HEK293T (cell line): ENCODE results near the gene ZCWPW1.

Experiments used
- BHLHE40 ChIP-seq: fragments of 450-650 bp; IDR thresholded peaks from 2 replicates; pipeline ENCODE4 v1.6.1; 2016; ENCODE audit warnings: mild to moderate bottlenecking, moderate library complexity, borderline replicate concordance
- ELF4 ChIP-seq: fragments of 450-650 bp; IDR thresholded peaks from 2 replicates; pipeline ENCODE4 v1.6.1; 2017; ENCODE audit warnings: antibody characterized with exemption
- FOXA1 ChIP-seq: fragments of 450-650 bp; IDR thresholded peaks from 2 replicates; pipeline ENCODE4 v1.6.1; 2016; ENCODE audit warnings: mild to moderate bottlenecking
- FOXK2 ChIP-seq: fragments of 450-650 bp; IDR thresholded peaks from 2 replicates; pipeline ENCODE4 v1.6.1; 2016; ENCODE audit warnings: mild to moderate bottlenecking
- FOXM1 ChIP-seq: fragments of 450-650 bp; IDR thresholded peaks from 2 replicates; pipeline ENCODE4 v1.6.1; 2017; ENCODE audit warnings: mild to moderate bottlenecking, borderline replicate concordance
- HDGF ChIP-seq: fragments of 450-650 bp; IDR thresholded peaks from 2 replicates; pipeline ENCODE4 v1.6.1; 2017; ENCODE audit warnings: antibody characterized with exemption, borderline replicate concordance
- L3MBTL2 ChIP-seq: fragments of 450-650 bp; conservative IDR thresholded peaks from 2 replicates; pipeline ENCODE4 v1.6.1; 2016; ENCODE audit warnings: mild to moderate bottlenecking
- LEF1 ChIP-seq: fragments of 450-650 bp; IDR thresholded peaks from 2 replicates; pipeline ENCODE4 v1.6.1; 2017; ENCODE audit warnings: mild to moderate bottlenecking, borderline replicate concordance
- SP1 ChIP-seq: fragments of 450-650 bp; IDR thresholded peaks from 2 replicates; pipeline ENCODE4 v1.6.1; 2017
- SUZ12 ChIP-seq: fragments of 450-650 bp; IDR thresholded peaks from 2 replicates; pipeline ENCODE4 v1.6.1; 2016; ENCODE audit warnings: mild to moderate bottlenecking
- TARDBP ChIP-seq: fragments of 450-650 bp; IDR thresholded peaks from 2 replicates; pipeline ENCODE4 v1.6.1; 2016
- ZNF384 ChIP-seq: fragments of 450-650 bp; IDR thresholded peaks from 2 replicates; pipeline ENCODE4 v1.6.1; 2016

DNA sequence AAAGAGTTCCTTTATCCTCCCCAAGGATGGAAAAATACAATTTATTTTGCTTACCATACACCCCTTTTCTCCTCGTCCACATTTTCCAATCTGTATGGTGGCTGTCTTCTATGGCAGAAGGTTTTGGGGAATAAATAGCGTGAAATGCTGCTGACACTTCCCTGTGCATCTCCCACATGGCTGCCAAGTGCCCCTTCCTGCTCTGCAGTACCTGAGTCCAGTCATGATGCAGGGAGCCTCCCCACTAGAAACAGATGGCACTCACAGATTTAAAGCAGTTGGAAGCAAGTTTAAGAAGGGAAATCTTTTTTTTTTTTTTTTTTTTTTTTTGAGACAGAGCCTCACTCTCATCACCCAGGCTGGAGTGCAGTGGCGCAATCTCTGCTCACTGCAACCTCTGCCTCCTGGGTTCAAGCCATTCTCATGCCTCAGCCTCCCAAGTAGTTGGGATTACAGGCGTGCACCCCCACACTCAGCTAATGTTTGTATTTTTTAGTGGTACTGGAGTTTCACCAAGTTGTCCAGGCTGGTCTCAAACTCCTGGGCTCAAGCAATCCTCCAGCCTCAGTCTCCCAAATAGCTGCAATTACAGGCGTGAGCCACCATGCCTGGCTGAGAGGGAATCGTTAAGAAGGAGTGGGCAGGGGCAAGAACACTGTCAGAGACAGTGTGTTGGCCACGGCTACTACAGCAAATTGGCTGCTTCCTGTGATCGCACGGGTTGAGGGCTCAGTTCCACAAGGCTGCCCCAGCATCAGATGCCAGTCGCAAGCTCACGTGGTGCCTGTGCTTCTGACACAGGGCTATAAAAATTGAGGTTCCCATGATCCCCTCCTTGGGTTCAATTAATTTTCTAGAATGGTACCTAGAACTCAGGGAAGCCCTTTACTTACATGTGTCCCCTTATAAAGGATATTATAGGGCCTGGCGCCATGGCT lies 60.6 kb downstream of the ZCWPW1 start:
- TF ChIP-seq SP1 (no peak), FOXA1 (no peak), LEF1 (no peak), HDGF (no peak), SUZ12 (no peak), FOXK2 (no peak), ZNF384 (no peak), BHLHE40 (no peak), FOXM1 (no peak), L3MBTL2 (no peak), ELF4 (no peak), TARDBP (no peak)
